RWPE1 (cell line): ENCODE data around the gene PON3.

Experiments
- CTCF ChIA-PET: fragments of 350-600 bp; sonication (Branson Sonifier 250); formaldehyde crosslinking; extraction: SDS; loops from one replicate; lab custom pipeline; 2021; lab: Yijun Ruan, JAX
- POLR2A ChIA-PET: fragments of 400-600 bp; formaldehyde crosslinking; extraction: SDS; loops from one replicate; lab custom pipeline; 2020; ENCODE audit warnings: antibody characterized with exemption; ENCODE audit not compliant: low non-redundant PET; lab: Yijun Ruan, JAX
- DNase-seq: peaks from one replicate; pipeline ENCODE4 v3.0.0; 2012; ENCODE audit warnings: low spot score
- H3K27ac ChIP-seq: fragments of 450-650 bp; 2 replicates; pipeline ENCODE4 v1.5.1; 2017
- CTCF ChIP-seq: fragments of 450-650 bp; conservative IDR thresholded peaks from 2 replicates; pipeline ENCODE4 v1.5.1; 2017; ENCODE audit warnings: low read depth, mild to moderate bottlenecking

Gene PON3

DNA sequence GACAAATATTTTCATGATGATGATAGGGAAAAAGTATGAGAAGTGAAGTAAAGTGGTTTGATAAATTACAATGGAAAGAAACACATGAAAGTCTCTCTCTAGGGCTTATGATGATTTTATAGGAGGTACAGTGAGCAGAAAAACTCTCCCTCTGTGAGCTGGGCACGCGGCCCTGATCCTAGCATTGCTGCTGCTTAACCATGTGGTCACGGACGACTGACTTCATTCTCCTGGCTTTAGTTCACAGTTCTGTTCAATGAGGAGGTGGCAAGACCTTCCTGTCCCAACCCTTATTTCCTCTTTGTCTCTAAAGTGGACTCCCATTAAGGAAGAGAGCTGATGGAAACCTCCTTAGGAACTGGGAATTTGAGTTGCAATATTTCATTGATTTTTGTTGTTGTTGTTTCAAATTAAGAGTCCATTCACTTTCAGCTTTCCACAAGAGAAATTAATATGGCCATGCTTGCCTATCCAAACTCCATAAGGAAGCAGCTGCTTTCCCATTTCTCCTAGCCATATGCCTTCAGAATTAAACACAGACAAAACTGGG, 8.2 kb upstream of the PON3 start:
- H3K27ac ChIP-seq, result no peak overlapping the region
- ChIA-PET CTCF (no interaction called here), POLR2A (no interaction called here)
- no peak for DNase-seq
- no peak for TF ChIP-seq CTCF

- CTCF ChIA-PET, result no interaction called here
- POLR2A ChIA-PET, result no interaction called here
- no peak for TF ChIP-seq CTCF
- H3K27ac ChIP-seq, result no peak overlapping the region
- DNase-seq, result no peak
These were observed 2.2 kb upstream of the PON3 start for GRCh38 chr7:95398155-95398940.

GRCh38 chr7:95397381-95397780, 1.2 kb upstream of the PON3 start:
- no peak overlapping the region for H3K27ac ChIP-seq
- ChIA-PET POLR2A (no interaction called here), CTCF (interaction anchor here (0.6 kb wide), 1 partner anchor 628 kb away, joined by 4 read pairs; no protein-coding TSS in a partner anchor)
- TF ChIP-seq CTCF, result no peak
- no peak for DNase-seq

GRCh38 chr7:95395755-95396135, 430 bp downstream of the PON3 start:
- no peak overlapping the region for H3K27ac ChIP-seq
- CTCF ChIA-PET, result interaction anchor here (0.6 to 1.5 kb wide), 8 partner anchors 11 to 523 kb away, joined by 3 to 8 read pairs (median 4); no protein-coding TSS in a partner anchor
- no peak for TF ChIP-seq CTCF
- no peak for DNase-seq
- POLR2A ChIA-PET, result interaction anchor here (0.6 kb wide), 1 partner anchor 15 kb away, joined by 4 read pairs; no protein-coding TSS in a partner anchor

- POLR2A ChIA-PET, result no interaction called here
- H3K27ac ChIP-seq, result no peak overlapping the region
- DNase-seq, result no peak
- CTCF ChIA-PET, result interaction anchor here (0.6 kb wide), 1 partner anchor 70 kb away, joined by 3 read pairs; no protein-coding TSS in a partner anchor
- TF ChIP-seq CTCF, result no peak
These were observed 1.8 kb downstream of the PON3 start for GRCh38 chr7:95394370-95394769.

GRCh38 chr7:95391761-95392160, 4.4 kb downstream of the PON3 start:
- no peak for DNase-seq
- no peak overlapping the region for H3K27ac ChIP-seq
- CTCF ChIA-PET, result no interaction called here
- POLR2A ChIA-PET, result no interaction called here
- TF ChIP-seq CTCF, result no peak
